Measurements from ENCODE around the gene FH.

GRCh38 chr1:241519308-241520079 is at the start of gene FH:
- no peak for TF ChIP-seq CTCF (IDR thresholded peaks at IDR 0.05)
- TF ChIP-seq POLR2A (IDR thresholded peaks at IDR 0.05) = peak in 1 of 4 donors; percentile 34
- peak; percentile 52 to 94 (median 90) for TF ChIP-seq POLR2AphosphoS5 (IDR thresholded peaks at IDR 0.05)
- no peak for TF ChIP-seq EP300 (IDR thresholded peaks at IDR 0.05)

Data from stomach (tissue), 4 donors.